GM12878 (cell line): ENCODE data around the gene PPP1R3G. TPM values are rescaled to one million over a fixed set of nuclear protein-coding genes. Genes with fewer than 3 reads are reported as not detected.

Experiments
- ATF7 ChIP-seq: fragments of 450-650 bp; IDR thresholded peaks from 2 replicates; pipeline ENCODE4 v1.6.1; 2016; ENCODE audit warnings: low read depth, mild to moderate bottlenecking
- BCL11A ChIP-seq: IDR thresholded peaks from 2 replicates; pipeline ENCODE4 v1.6.1; 2011; ENCODE audit warnings: low read depth, low read length
- MXI1 ChIP-seq: fragments of 150-350 bp; IDR thresholded peaks from 2 replicates; pipeline ENCODE4 v1.6.1; 2011; ENCODE audit warnings: low read depth, mild to moderate bottlenecking, inconsistent platforms, low read length, improper control_type of control experiment
- polyA plus RNA-seq, 11 experiments: library from polyadenylated mRNA; depleted of rRNA in 4 of 11; unstranded in 6 of 11; stranded (reverse) in 5 of 11; fragments of >200 nt; fragmentation: Nextera tagmentation in 4 of 11; fragmentation: Illumina TruSeq in 1 of 11; extraction: Ambion mirVana in 4 of 11; extraction: Trizol in 1 of 11; gene quantifications; 1 replicate in 1 of 11; 2 replicates in 10 of 11; pipeline versions ENCODE4 v1.2.1 to v1.2.3, GENCODE V29; 2011 to 2016; ENCODE audit warnings: inconsistent platforms in 2 of 11, missing spikeins in 2 of 11, low read depth in 1 of 11
- total RNA-seq, 4 experiments: library from RNA; depleted of rRNA in 3 of 4; stranded (reverse); fragments of >200 nt in 3 of 4; fragmentation: Illumina TruSeq in 1 of 4; extraction: Trizol in 1 of 4; gene quantifications; 2 replicates each; pipeline versions ENCODE4 v1.2.1 to v1.2.3, GENCODE V29; 2013 to 2021
- TF ChIP-seq, protein P1 (sequence below): fragments of 450-650 bp; formaldehyde crosslinking; IDR thresholded peaks from 2 replicates; pipeline ENCODE4 v1.5.0; 2022; ENCODE audit warnings: mild to moderate bottlenecking, missing genetic modification characterization
- TF ChIP-seq, protein P2 (sequence below): fragments of 450-650 bp; IDR thresholded peaks from 2 replicates; pipeline ENCODE4 v1.6.1; 2017; ENCODE audit warnings: mild to moderate bottlenecking, moderate library complexity
- TF ChIP-seq, protein P3 (sequence below): fragments of 450-650 bp; IDR thresholded peaks from 2 replicates; pipeline ENCODE4 v1.6.1; 2017; ENCODE audit warnings: mild to moderate bottlenecking, low read depth, inconsistent platforms; ENCODE audit not compliant: poor library complexity, severe bottlenecking
- TF ChIP-seq, protein P4 (sequence below), 3 experiments: IDR thresholded peaks in 2 of 3; conservative IDR thresholded peaks in 1 of 3; 2 replicates each; pipeline ENCODE4 v1.5.1; 2011; ENCODE audit warnings: low read depth in 3 of 3, low read length in 3 of 3, mild to moderate bottlenecking in 3 of 3, control low read depth in 2 of 3, moderate library complexity in 2 of 3, inconsistent platforms in 1 of 3, mixed read lengths in 1 of 3; ENCODE audit not compliant: control insufficient read depth in 2 of 3, insufficient read depth in 1 of 3; ENCODE audit errors: extremely low read depth in 1 of 3
- TF ChIP-seq, protein P5 (sequence below): fragments of 450-650 bp; formaldehyde crosslinking; IDR thresholded peaks from 2 replicates; pipeline ENCODE4 v1.4.0; 2020; ENCODE audit warnings: mild to moderate bottlenecking, moderate library complexity

The PPP1R3G gene
- total and polyA plus RNA-seq, 10 of the 15 experiments (the other 5 are each of a cell fraction or from before 2014, with no cell fraction given): 0.01 to 0.10 (median 0.04) TPM; not detected in 4

DNA sequence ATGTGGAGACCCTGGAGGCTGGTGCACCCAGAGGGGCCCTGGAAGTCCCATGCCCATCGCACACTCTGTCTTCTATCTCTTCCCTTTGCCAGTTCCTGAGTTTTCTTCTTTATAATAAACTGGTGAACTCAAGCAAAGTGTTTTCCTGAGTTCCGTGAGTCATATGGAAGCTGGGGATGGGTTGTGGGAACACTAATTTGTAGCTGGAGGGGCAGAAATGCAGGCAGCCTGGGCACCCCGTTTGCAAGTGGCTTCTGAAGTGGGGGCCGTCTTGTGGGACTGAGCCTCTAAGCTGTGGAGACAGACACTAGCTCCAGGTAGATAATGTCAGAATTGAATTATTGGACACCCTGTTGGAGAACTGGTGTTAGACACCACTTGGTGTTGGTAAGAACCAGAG, 3.2 kb upstream of the PPP1R3G start (continued):
- TF ChIP-seq, protein P1, sequence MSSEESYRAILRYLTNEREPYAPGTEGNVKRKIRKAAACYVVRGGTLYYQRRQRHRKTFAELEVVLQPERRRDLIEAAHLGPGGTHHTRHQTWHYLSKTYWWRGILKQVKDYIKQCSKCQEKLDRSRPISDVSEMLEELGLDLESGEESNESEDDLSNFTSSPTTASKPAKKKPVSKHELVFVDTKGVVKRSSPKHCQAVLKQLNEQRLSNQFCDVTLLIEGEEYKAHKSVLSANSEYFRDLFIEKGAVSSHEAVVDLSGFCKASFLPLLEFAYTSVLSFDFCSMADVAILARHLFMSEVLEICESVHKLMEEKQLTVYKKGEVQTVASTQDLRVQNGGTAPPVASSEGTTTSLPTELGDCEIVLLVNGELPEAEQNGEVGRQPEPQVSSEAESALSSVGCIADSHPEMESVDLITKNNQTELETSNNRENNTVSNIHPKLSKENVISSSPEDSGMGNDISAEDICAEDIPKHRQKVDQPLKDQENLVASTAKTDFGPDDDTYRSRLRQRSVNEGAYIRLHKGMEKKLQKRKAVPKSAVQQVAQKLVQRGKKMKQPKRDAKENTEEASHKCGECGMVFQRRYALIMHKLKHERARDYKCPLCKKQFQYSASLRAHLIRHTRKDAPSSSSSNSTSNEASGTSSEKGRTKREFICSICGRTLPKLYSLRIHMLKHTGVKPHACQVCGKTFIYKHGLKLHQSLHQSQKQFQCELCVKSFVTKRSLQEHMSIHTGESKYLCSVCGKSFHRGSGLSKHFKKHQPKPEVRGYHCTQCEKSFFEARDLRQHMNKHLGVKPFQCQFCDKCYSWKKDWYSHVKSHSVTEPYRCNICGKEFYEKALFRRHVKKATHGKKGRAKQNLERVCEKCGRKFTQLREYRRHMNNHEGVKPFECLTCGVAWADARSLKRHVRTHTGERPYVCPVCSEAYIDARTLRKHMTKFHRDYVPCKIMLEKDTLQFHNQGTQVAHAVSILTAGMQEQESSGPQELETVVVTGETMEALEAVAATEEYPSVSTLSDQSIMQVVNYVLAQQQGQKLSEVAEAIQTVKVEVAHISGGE (CRISPR knock-in tag): no peak
- TF ChIP-seq, protein P2, sequence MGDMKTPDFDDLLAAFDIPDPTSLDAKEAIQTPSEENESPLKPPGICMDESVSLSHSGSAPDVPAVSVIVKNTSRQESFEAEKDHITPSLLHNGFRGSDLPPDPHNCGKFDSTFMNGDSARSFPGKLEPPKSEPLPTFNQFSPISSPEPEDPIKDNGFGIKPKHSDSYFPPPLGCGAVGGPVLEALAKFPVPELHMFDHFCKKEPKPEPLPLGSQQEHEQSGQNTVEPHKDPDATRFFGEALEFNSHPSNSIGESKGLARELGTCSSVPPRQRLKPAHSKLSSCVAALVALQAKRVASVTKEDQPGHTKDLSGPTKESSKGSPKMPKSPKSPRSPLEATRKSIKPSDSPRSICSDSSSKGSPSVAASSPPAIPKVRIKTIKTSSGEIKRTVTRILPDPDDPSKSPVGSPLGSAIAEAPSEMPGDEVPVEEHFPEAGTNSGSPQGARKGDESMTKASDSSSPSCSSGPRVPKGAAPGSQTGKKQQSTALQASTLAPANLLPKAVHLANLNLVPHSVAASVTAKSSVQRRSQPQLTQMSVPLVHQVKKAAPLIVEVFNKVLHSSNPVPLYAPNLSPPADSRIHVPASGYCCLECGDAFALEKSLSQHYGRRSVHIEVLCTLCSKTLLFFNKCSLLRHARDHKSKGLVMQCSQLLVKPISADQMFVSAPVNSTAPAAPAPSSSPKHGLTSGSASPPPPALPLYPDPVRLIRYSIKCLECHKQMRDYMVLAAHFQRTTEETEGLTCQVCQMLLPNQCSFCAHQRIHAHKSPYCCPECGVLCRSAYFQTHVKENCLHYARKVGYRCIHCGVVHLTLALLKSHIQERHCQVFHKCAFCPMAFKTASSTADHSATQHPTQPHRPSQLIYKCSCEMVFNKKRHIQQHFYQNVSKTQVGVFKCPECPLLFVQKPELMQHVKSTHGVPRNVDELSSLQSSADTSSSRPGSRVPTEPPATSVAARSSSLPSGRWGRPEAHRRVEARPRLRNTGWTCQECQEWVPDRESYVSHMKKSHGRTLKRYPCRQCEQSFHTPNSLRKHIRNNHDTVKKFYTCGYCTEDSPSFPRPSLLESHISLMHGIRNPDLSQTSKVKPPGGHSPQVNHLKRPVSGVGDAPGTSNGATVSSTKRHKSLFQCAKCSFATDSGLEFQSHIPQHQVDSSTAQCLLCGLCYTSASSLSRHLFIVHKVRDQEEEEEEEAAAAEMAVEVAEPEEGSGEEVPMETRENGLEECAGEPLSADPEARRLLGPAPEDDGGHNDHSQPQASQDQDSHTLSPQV: no peak
- TF ChIP-seq, protein P3, sequence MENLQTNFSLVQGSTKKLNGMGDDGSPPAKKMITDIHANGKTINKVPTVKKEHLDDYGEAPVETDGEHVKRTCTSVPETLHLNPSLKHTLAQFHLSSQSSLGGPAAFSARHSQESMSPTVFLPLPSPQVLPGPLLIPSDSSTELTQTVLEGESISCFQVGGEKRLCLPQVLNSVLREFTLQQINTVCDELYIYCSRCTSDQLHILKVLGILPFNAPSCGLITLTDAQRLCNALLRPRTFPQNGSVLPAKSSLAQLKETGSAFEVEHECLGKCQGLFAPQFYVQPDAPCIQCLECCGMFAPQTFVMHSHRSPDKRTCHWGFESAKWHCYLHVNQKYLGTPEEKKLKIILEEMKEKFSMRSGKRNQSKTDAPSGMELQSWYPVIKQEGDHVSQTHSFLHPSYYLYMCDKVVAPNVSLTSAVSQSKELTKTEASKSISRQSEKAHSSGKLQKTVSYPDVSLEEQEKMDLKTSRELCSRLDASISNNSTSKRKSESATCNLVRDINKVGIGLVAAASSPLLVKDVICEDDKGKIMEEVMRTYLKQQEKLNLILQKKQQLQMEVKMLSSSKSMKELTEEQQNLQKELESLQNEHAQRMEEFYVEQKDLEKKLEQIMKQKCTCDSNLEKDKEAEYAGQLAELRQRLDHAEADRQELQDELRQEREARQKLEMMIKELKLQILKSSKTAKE: no peak
- TF ChIP-seq, protein P4, sequence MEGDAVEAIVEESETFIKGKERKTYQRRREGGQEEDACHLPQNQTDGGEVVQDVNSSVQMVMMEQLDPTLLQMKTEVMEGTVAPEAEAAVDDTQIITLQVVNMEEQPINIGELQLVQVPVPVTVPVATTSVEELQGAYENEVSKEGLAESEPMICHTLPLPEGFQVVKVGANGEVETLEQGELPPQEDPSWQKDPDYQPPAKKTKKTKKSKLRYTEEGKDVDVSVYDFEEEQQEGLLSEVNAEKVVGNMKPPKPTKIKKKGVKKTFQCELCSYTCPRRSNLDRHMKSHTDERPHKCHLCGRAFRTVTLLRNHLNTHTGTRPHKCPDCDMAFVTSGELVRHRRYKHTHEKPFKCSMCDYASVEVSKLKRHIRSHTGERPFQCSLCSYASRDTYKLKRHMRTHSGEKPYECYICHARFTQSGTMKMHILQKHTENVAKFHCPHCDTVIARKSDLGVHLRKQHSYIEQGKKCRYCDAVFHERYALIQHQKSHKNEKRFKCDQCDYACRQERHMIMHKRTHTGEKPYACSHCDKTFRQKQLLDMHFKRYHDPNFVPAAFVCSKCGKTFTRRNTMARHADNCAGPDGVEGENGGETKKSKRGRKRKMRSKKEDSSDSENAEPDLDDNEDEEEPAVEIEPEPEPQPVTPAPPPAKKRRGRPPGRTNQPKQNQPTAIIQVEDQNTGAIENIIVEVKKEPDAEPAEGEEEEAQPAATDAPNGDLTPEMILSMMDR (IDR thresholded peaks at IDR 0.05 in 2 of 3, conservative IDR thresholded peaks at IDR 0.05 in 1 of 3; ENCODE audit: control insufficient read depth in 2 of 3, extremely low read depth in 1 of 3, insufficient read depth in 1 of 3, low read depth in 3 of 3, low read length in 3 of 3): no peak
- TF ChIP-seq, protein P5, sequence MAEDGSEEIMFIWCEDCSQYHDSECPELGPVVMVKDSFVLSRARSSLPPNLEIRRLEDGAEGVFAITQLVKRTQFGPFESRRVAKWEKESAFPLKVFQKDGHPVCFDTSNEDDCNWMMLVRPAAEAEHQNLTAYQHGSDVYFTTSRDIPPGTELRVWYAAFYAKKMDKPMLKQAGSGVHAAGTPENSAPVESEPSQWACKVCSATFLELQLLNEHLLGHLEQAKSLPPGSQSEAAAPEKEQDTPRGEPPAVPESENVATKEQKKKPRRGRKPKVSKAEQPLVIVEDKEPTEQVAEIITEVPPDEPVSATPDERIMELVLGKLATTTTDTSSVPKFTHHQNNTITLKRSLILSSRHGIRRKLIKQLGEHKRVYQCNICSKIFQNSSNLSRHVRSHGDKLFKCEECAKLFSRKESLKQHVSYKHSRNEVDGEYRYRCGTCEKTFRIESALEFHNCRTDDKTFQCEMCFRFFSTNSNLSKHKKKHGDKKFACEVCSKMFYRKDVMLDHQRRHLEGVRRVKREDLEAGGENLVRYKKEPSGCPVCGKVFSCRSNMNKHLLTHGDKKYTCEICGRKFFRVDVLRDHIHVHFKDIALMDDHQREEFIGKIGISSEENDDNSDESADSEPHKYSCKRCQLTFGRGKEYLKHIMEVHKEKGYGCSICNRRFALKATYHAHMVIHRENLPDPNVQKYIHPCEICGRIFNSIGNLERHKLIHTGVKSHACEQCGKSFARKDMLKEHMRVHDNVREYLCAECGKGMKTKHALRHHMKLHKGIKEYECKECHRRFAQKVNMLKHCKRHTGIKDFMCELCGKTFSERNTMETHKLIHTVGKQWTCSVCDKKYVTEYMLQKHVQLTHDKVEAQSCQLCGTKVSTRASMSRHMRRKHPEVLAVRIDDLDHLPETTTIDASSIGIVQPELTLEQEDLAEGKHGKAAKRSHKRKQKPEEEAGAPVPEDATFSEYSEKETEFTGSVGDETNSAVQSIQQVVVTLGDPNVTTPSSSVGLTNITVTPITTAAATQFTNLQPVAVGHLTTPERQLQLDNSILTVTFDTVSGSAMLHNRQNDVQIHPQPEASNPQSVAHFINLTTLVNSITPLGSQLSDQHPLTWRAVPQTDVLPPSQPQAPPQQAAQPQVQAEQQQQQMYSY (CRISPR knock-in tag): no peak
- no peak for TF ChIP-seq ATF7
- no peak for TF ChIP-seq BCL11A
- no peak for TF ChIP-seq MXI1
